Activated CD8-positive, alpha-beta memory T cell treated with anti-CD3 and anti-CD28 coated beads, Interleukin-2, amount 50 U/mL, for 48 hours (primary cell): ENCODE results near the gene PLCD3.
"Not testable (repeated sequence)": the region's sequence is repeated elsewhere in the genome, so short reads cannot be mapped to it uniquely, and the experiment has no call there.

ENCODE experiments used
- DNase-seq: peaks from one replicate; pipeline ENCODE4 v3.0.0-alpha.2; 2020

PLCD3 gene

GRCh38 chr17:45132572-45133463 lies 503 bp upstream of the PLCD3 start:
- DNase-seq: peak; percentile 87

- DNase-seq: peak; percentile 90
Measured at GRCh38 chr17:45131616-45132319, 547 bp downstream of the PLCD3 start.

DNA sequence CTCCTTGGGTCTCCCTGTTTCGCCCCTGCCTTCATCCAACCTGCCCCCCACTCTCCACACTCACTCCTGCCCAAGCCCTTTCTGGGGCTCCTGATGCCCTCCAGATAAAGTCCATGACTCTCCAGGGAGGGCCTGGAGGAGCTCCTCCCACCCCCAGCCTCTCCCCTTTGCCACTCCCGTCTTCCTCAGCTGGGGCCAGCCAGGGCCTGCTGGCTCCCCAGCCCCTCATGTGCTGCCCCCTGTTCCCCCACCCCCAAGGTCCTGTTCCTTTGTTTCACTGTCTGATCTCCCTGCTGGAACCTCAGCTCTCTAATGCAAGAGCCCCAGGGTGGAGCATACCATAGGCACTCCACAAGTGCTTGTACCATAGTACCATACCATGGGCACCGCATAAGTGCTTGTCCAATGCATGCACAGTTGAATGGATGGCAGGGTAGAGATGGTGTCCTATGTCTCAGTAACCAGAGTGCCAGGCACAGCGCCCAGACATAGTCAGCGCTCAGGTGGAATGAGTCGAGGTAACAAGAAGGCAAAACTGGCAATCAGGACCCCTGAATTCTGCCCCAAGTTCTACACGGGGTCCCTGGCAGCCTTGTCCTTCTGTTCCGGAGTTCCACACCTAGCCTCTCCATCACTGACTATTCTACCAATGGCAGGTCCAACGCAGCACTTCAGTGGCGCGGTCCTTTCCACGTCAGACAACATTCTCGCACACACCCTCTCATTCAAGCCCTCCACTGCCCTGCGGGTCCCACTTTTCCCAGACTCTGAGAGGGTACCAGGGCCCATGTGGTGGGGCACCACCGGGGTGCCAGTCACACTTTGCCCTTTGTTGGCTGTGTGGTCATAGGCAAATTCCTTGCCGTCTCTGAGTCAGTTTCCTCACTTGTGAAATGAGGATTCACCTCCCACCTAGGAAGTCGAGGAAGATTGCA lies 1.4 kb downstream of the PLCD3 start:
- DNase-seq: no peak

DNA sequence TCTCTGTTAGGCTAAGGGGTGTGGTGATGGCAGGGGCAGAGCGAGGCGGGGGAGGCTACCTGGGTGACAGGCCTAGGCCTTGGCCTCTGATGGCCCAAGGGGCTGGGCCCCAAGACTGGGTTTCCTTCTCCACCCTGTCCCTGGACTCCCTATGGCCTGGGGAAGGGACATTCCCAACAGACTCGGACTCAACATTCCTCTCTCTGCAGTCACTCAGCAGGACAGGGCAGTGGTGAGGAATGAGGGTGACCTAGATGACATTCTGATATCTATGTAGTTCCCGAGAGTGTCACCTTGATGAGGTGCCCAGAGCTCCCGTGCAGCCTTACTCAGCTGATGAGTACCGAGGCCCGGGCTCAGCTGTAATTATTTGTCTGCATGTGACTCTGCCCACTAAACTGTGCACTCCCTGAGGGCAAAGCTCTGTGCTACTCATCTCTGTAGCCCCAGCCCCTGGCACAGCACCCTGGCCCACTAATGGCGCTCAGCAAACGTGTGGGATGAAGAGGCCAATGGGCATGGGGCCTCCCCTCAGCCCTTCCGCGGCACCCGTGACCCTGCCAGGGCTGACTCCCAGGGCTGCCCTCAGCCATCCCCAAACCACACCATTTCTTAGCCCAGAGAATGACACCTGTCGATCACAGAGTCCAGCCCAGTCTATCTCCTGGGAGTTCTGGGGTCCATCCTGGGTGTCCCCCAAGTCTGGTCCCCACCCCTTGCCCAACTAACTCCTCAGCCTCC lies 2.2 kb downstream of the PLCD3 start:
- DNase-seq: no peak

- DNase-seq: no peak
Measured at GRCh38 chr17:45129426-45129939, 2.8 kb downstream of the PLCD3 start.

- DNase-seq: no peak
Measured at GRCh38 chr17:45128989-45129388, 3.3 kb downstream of the PLCD3 start.

DNA sequence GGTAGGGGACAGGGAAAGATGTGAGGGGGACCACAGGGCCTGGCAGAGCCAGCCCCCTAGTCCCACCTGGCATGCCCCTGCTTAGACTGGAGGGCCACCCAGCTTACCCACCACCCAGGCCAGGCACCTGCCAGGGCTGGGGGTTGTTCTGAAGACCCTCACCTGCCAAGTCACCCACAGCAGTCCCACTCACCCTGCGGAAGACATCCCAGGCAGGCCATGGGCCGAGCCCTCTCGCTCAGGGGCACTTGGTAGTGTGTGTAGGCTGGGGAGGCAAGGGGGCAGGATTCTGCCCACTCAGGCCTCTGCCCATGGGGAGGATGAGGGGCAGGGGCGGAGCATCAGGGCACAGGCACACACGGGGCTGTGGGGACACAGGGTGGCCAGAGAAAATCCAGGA lies 4.0 kb downstream of the PLCD3 start:
- no peak for DNase-seq

GRCh38 chr17:45127548-45128300 lies 4.6 kb downstream of the PLCD3 start:
- DNase-seq: no peak

GRCh38 chr17:45127207-45127547 lies 5.1 kb downstream of the PLCD3 start:
- no peak for DNase-seq

GRCh38 chr17:45125509-45125908 lies 6.8 kb downstream of the PLCD3 start:
- no peak for DNase-seq

DNA sequence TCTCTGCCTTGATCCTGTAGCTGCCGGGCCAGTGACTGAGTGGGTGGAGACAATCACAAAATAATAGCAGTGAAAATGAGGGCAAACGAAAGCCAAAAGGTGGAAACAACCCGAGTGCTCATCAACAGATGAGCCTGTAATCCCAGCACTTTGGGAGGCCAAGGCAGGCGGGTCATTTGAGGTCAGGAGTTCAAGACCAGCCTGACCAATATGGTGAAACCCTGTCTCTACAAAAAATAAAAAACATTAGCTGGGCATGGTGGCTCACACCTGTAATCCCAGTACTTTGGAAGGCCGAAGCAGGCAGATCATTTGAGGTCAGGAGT lies 7.6 kb downstream of the PLCD3 start:
- DNase-seq: not testable (repeated sequence)

DNA sequence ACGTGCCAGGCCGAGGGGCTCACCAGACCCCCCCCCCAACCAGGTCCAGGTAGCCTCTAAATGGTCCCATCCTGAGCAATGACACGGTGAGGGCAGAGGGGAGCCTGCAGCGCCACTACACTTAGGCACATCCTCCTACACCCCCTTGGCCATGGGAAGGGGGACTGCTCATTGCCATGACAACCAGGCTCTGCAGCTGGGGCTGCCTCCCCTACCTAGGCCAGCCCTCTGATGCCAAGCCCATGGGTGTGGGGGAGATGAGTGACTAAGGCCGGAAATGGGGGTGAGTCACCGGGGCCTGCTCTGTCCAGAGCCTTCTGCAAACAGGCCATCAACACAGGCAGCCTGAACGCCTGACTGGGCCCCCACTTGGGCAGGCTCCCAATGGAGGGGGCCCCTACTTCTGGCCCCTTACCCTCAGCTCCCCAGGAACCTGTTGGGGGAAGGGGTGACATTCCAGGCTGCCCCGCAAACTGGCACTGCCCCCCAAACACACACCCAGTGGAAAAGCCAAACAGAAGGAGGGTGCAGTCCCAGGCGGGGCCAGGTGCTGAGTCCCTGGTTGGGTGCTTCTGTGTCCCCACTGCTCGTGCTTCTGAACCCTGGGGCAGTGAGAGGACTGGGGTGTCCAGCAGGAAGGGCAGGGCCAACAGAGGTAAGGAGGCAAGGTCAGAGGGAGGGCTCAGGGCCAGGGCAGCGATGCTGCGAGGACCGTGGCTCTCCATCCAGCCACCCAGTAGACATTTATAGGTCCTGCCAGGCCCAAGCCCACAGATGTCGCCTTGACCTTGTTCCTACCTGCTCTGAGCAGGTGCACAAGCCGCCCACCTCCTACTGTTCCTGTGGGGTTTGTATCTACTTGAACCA lies 8.2 kb downstream of the PLCD3 start:
- DNase-seq: no peak

- DNase-seq: no peak
Measured at GRCh38 chr17:45123076-45123770, 9.1 kb downstream of the PLCD3 start.

- DNase-seq: no peak
Measured at GRCh38 chr17:45121055-45121454, 11.3 kb downstream of the PLCD3 start.

DNA sequence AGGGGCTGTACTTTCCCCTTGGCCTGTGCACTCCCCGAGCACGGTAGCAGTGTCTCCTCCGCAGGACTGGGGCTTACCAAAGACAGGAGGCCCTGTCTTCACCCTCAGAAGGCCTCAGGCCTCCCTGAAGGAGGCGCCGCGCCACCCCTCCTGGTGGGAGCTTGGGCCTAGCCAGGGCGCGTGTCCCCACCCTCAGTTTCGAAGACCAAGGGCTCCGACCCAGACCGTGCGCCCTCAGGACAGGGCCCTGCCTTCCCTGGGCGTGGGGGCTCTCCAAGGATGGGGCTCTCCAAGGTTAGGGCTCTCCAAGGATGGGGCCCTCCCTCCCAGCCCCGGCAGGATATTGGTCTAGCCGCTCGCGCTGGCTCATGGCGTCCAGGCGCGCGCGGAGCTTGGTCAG lies 11.8 kb downstream of the PLCD3 start:
- no peak for DNase-seq

- no peak for DNase-seq
Measured at GRCh38 chr17:45119964-45120363, 12.4 kb downstream of the PLCD3 start.

DNA sequence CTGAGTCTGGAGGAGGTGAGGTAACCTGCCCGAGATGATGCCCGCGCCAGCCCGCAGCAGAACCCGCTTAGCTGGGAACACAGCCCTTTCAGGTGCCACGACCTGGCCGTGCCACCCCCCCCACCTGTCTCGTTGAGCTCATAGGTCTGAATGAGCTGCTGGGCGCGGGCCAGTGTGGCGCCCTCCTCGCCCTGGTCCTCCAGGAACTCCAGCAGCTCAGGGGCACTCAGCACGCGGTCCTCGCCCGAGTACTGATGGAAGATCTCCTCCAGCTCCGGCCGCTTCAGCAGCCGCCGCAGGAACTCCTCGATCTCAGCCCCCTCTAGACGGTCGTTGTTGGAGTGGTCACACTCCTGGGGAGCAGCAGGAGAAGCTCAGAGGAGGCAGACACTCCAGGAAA lies 13.6 kb downstream of the PLCD3 start:
- DNase-seq: no peak

GRCh38 chr17:45117848-45118646 lies 14.3 kb downstream of the PLCD3 start:
- no peak for DNase-seq

- no peak for DNase-seq
Measured at GRCh38 chr17:45117334-45117733, 15.0 kb downstream of the PLCD3 start.
